GM12874 (cell line): ENCODE results near the gene LARGE1.

Source experiments
- CTCF ChIP-seq: IDR thresholded peaks from 2 replicates; pipeline ENCODE4 v1.5.1; 2011; ENCODE audit warnings: low read depth, mild to moderate bottlenecking, control low read depth, low read length, moderate library complexity; ENCODE audit not compliant: insufficient read depth

The LARGE1 gene

GRCh38 chr22:33620085-33620484 lies 300.2 kb downstream of the LARGE1 start:
- TF ChIP-seq CTCF: no peak

GRCh38 chr22:33606504-33606903 lies 313.8 kb downstream of the LARGE1 start:
- no peak for TF ChIP-seq CTCF

- TF ChIP-seq CTCF: no peak
These were observed 314.6 kb downstream of the LARGE1 start for GRCh38 chr22:33605666-33606065.

GRCh38 chr22:33605221-33605620 lies 315.1 kb downstream of the LARGE1 start:
- TF ChIP-seq CTCF: no peak

- TF ChIP-seq CTCF: no peak
These were observed 319.2 kb downstream of the LARGE1 start for GRCh38 chr22:33601062-33601461.

- no peak for TF ChIP-seq CTCF
These were observed 319.7 kb downstream of the LARGE1 start for GRCh38 chr22:33600595-33600994.

- TF ChIP-seq CTCF: no peak
These were observed 320.2 kb downstream of the LARGE1 start for GRCh38 chr22:33600113-33600512.

- no peak for TF ChIP-seq CTCF
These were observed 320.7 kb downstream of the LARGE1 start for GRCh38 chr22:33599596-33599995.
